Stimulated activated naive CD8-positive, alpha-beta T cell treated with anti-CD3 and anti-CD28 coated beads, Interleukin-15, amount 100 ng/mL, for 72 hours (primary cell): ENCODE measurements around the gene FANCI.

Source experiments
- ATAC-seq: fragments of 150-1000 bp; cut with Tn5 transposase; 2 replicates; pipeline ENCODE4 v1.10.0; 2021; ENCODE audit warnings: mild to moderate bottlenecking, moderate library complexity
- DNase-seq, 2 donors: peaks; one replicate each; pipeline ENCODE4 v3.0.0; 2021 to 2022
- H3K27ac Mint-ChIP-seq, 2 donors: one replicate each; pipeline ENCODE4 v1.8.0; 2022; ENCODE audit warnings: mild to moderate bottlenecking in 2 of 2, mixed read lengths in 2 of 2, moderate library complexity in 2 of 2
- H3K27me3 Mint-ChIP-seq: one replicate; pipeline ENCODE4 v1.8.0; 2022; ENCODE audit warnings: mixed read lengths
- H3K4me1 Mint-ChIP-seq: one replicate; pipeline ENCODE4 v1.8.0; 2022; ENCODE audit warnings: mild to moderate bottlenecking, mixed read lengths
- H3K4me3 Mint-ChIP-seq, 2 donors: one replicate each; pipeline ENCODE4 v1.8.0; 2022; ENCODE audit warnings: mild to moderate bottlenecking in 2 of 2, mixed read lengths in 2 of 2, moderate library complexity in 1 of 2
- H3K9me3 Mint-ChIP-seq, 2 donors: one replicate each; pipeline ENCODE4 v1.8.0; 2022; ENCODE audit warnings: mixed read lengths in 2 of 2

Gene FANCI

DNA sequence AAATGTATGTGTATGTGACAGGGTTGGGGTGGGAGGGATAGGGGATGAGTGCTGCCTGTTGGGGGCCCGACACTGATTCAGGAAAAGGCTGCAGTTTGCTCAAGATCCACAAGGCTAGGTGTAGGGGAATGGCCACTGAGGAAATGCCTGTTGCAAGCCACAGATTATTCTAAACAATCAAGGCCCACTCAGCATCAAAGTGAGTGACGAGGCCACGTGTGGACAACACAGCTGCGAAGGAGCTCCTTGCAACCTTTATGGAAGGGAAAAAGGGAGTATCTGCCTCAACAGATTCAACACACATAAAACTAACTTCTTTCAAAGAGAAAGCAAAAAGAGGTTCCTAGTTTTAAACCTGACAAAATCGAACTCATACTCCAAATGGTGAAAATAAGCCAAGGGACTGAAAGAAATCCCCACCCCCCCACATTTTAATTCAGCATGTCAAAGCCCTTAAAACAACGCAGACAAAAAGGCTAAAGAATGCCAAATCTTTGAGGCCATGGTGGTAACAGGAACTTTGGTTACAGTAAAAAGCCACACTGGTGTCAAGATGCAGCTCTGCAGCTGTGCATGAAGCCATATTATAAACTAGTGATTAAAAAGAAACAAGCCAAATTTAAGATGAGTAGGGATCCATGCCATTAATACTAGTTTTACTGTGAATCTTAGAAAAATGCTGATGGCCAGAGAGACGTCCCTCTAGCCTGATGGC lies 87.3 kb downstream of the FANCI start:
- no peak for ATAC-seq
- Mint-ChIP-seq H3K27me3 (no peaks in the 10 kb centered on the region), H3K4me1 (peaks cover 65% of the 10 kb centered on the region), H3K4me3 (peak overlapping the region; percentile 60 to 73), H3K27ac (no peak overlapping the region), H3K9me3 (peaks cover 0 to 7% of the 10 kb centered on the region in 2 donors)
- no peak for DNase-seq

- peak overlapping the region; percentile 60 to 73 for H3K4me3 Mint-ChIP-seq
These were observed 88.7 kb downstream of the FANCI start for GRCh38 chr15:89332446-89332845.

GRCh38 chr15:89333011-89333860 lies 89.5 kb downstream of the FANCI start:
- peaks cover 0 to 7% of the 10 kb centered on the region in 2 donors for H3K9me3 Mint-ChIP-seq
- DNase-seq (no peak), ATAC-seq (no peak)
- H3K27me3 Mint-ChIP-seq: no peaks in the 10 kb centered on the region
- peak overlapping the region; percentile 82 to 87 for H3K27ac Mint-ChIP-seq
- H3K4me1 Mint-ChIP-seq: peaks cover 77% of the 10 kb centered on the region
- H3K4me3 Mint-ChIP-seq: peak overlapping the region; percentile 79 to 89

More at GRCh38 chr15:89332446-89332845, 88.7 kb downstream of the FANCI start:
- Mint-ChIP-seq H3K9me3 (peaks cover 0 to 7% of the 10 kb centered on the region in 2 donors), H3K4me1 (peaks cover 69% of the 10 kb centered on the region), H3K27ac (peak overlapping the region in 1 of 2 donors; percentile 68), H3K27me3 (no peaks in the 10 kb centered on the region)
- ATAC-seq (no peak), DNase-seq (no peak)

DNA sequence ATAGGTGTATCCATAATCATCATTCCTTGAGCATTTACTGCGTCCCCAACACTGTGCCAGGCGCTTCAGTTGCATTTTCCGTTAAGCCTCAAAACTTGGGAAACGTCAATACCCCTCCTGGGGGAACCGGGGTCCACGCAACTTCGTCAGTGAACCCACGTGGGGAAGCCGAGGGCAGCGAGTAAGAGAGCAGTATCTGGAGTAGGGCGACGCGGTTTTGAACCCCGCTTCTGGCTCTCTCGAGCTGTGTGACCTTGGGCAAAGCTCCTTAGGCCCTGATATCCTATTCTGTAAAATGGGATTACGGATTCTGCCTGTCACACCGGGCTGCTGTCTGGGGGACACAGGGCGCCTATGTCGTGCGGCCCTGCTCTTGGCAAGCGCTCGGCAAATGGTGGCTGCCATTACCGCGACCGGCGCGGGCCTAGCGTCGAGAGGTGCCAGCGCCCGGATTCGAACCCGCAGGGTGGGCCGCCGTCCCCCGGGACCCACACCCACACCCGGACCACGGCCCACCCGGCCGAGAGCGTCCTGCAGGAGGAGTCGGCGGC lies 90.3 kb downstream of the FANCI start:
- no peaks in the 10 kb centered on the region for H3K27me3 Mint-ChIP-seq
- H3K4me1 Mint-ChIP-seq: peaks cover 74% of the 10 kb centered on the region
- H3K4me3 Mint-ChIP-seq: peak overlapping the region; percentile 79 to 89
- H3K9me3 Mint-ChIP-seq: peaks cover 0 to 7% of the 10 kb centered on the region in 2 donors
- DNase-seq (no peak), ATAC-seq (no peak)
- H3K27ac Mint-ChIP-seq: peak overlapping the region; percentile 82 to 87

DNA sequence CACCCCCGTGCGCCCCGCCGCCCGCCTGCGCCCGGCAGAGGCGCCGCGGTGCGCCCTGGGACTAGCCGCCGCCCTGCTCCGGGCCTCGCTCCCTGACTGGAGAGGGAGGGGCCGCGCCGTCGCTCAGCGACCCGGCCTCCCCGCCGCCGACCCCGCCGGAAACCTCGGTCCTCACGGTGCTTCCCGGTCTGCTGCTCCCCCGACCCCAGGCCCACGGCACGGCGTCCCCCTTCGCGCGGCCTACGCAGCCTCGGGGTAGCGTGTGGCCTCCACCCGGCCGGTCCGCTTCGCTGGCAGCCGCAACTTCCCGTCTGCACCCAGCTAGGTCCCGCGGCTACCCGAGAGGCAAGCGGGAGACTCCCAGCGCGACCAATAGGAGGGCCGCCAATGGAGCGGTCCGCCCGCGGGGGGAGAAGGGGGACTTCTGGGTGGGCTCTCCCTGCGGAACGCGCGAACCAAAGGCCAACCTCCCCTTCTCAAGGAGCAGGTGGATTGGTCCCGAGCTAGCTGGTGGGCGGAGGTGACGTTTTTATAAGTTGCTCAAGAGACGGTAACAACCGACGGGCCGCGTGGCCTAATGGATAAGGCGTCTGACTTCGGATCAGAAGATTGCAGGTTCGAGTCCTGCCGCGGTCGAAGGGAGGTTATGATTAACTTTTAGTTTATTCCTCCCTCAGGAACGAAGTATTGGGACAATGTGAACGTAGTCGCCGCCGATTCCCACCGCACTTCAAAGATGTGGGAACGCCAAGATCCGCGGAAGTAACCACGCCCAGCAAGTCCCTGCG lies 90.9 kb downstream of the FANCI start, which contains the start of gene POLG:
Gene POLG, minus strand, starts transcription at position 315 of the 788 bp plus-strand sequence. CDS start 1,070 bp downstream, outside the sequence.
- H3K27ac Mint-ChIP-seq: peak within 1 kb of the TSS; percentile 90 to 100
- H3K4me1 Mint-ChIP-seq: peaks cover 68% of the 10 kb centered on the region
- DNase-seq (peak; percentile 100), ATAC-seq (peak; percentile 93)
- no peaks in the 10 kb centered on the region for H3K27me3 Mint-ChIP-seq
- H3K4me3 Mint-ChIP-seq: peak within 1 kb of the TSS; percentile 79 to 89
- H3K9me3 Mint-ChIP-seq: peaks cover 0 to 7% of the 10 kb centered on the region in 2 donors

DNA sequence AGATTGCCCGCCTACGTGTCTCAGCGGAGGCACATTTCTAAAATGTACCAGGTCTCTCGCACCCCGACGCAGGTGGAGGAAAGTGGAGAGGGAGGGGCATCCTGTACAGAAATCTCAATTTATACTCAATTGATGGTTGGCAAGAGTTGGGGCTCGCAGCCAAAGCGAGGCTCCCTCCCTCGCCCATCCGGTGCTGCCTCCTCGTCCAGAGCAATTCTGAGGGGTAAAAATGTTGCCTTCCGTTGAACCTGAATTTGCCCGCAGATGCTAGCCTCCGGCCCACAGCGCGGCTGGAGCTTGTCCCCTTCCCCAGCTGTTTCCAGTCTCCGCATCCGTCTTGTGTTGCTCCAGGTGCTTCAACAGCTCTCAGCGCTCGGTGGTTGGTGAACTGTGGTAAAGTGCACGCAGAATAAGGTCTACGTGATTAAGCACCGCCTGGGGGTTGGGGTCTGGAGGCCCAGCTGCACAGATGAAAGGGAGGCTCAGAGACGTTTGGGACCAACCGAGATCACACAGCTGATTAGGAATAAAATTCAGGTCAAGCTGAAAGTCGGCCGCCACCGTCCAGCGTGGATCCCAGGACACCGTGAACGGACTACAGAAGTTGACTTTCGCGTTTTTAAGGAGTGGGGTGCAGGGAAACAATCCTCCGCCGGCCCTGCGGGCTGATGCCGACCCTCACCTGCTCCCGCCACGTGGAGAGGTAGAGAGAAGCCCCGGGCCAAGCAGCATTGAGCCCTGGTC lies 91.7 kb downstream of the FANCI start:
- peaks cover 0 to 7% of the 10 kb centered on the region in 2 donors for H3K9me3 Mint-ChIP-seq
- H3K27me3 Mint-ChIP-seq: no peaks in the 10 kb centered on the region
- ATAC-seq (peak; percentile 38), DNase-seq (no peak)
- peaks cover 60% of the 10 kb centered on the region for H3K4me1 Mint-ChIP-seq
- peak overlapping the region; percentile 90 to 100 for H3K27ac Mint-ChIP-seq
- peak overlapping the region; percentile 77 to 89 for H3K4me3 Mint-ChIP-seq

DNA sequence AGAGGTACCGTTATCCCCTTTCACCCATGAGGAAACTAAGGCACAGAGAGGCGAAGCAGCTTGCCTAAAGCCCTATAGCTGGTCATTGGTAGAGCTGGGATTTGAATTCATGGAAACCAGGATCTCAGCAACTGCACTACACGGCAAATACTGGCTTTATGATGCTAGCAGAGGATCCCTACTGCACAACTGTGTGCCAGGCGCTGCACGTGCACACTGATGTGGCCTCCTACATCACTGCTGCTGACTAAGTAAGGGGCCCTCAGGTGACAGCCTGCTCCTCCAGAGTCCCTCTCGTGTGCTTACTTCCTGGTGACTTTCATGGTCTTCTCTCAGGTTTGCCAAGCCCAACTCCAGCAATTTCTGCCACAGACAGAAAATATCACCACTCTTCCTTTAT lies 94.3 kb downstream of the FANCI start:
- Mint-ChIP-seq H3K4me3 (no peak overlapping the region), H3K27me3 (peaks cover 2% of the 10 kb centered on the region), H3K9me3 (peaks cover 0 to 7% of the 10 kb centered on the region in 2 donors), H3K4me1 (peaks cover 34% of the 10 kb centered on the region), H3K27ac (no peak overlapping the region)
- ATAC-seq (no peak), DNase-seq (no peak)

DNA sequence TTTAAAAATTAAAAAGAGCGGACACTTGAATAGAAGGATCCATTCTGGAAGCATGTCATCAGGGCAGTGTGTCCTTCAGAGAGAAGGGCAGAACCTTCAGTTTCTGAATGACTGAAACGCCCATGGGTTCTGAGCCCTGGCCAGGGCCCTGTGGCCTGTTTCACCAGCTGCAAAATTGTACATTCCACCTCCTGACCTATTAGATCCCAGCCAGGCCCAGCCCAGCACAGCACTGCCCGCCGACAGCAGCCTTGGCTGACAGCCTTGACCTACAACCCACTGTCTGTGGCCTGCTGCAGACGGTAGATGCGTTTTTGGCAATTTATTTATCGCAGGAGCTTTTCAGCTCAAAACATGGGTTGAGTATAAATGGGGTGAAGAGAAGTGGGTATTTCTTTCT lies 96.8 kb downstream of the FANCI start:
- H3K4me3 Mint-ChIP-seq: no peak overlapping the region
- ATAC-seq: no peak
- H3K27me3 Mint-ChIP-seq: peaks cover 7% of the 10 kb centered on the region
- no peak for DNase-seq
- H3K9me3 Mint-ChIP-seq: no peaks in the 10 kb centered on the region
- no peak overlapping the region for H3K27ac Mint-ChIP-seq
- H3K4me1 Mint-ChIP-seq: peaks cover 24% of the 10 kb centered on the region

- ATAC-seq (no peak), DNase-seq (no peak)
- H3K27ac Mint-ChIP-seq: no peak overlapping the region
- H3K27me3 Mint-ChIP-seq: peaks cover 14% of the 10 kb centered on the region
- no peak overlapping the region for H3K4me3 Mint-ChIP-seq
- H3K4me1 Mint-ChIP-seq: peaks cover 21% of the 10 kb centered on the region
- no peaks in the 10 kb centered on the region for H3K9me3 Mint-ChIP-seq
These were observed 97.7 kb downstream of the FANCI start for GRCh38 chr15:89341316-89342005.

DNA sequence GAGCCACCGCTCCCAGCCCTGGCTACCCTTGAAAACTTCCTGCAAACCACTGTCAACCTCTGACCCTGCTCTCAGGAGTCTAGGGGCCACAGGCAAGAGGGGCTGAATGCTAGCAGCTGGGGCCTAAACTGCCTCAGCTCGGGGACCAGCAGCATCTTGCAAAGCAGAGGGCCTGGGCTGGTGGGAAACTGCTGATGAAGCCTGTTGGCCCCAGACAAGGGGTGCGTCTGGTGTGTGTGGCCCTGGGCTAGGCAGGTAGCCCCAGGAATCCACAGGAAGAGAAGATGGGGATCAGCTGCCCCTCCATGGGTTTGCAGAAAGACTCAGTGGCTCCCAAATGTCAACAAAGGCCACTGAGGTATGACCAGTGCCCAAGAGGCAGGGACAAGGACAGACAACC lies 99.1 kb downstream of the FANCI start:
- Mint-ChIP-seq H3K27ac (no peak overlapping the region), H3K27me3 (peaks cover 22% of the 10 kb centered on the region), H3K4me3 (no peak overlapping the region), H3K4me1 (peaks cover 7% of the 10 kb centered on the region), H3K9me3 (no peaks in the 10 kb centered on the region)
- ATAC-seq (no peak), DNase-seq (no peak)

- no peak for DNase-seq
- Mint-ChIP-seq H3K4me3 (no peak overlapping the region), H3K9me3 (no peaks in the 10 kb centered on the region), H3K4me1 (no peaks in the 10 kb centered on the region), H3K27ac (no peak overlapping the region), H3K27me3 (peaks cover 33% of the 10 kb centered on the region)
- ATAC-seq: no peak
These were observed 101.5 kb downstream of the FANCI start for GRCh38 chr15:89345248-89345647.

- ATAC-seq: no peak
- H3K4me3 Mint-ChIP-seq: no peak overlapping the region
- no peak overlapping the region for H3K27ac Mint-ChIP-seq
- DNase-seq: no peak
- no peaks in the 10 kb centered on the region for H3K4me1 Mint-ChIP-seq
- peaks cover 33% of the 10 kb centered on the region for H3K27me3 Mint-ChIP-seq
- H3K9me3 Mint-ChIP-seq: no peaks in the 10 kb centered on the region
These were observed 102.9 kb downstream of the FANCI start for GRCh38 chr15:89346516-89347231.

DNA sequence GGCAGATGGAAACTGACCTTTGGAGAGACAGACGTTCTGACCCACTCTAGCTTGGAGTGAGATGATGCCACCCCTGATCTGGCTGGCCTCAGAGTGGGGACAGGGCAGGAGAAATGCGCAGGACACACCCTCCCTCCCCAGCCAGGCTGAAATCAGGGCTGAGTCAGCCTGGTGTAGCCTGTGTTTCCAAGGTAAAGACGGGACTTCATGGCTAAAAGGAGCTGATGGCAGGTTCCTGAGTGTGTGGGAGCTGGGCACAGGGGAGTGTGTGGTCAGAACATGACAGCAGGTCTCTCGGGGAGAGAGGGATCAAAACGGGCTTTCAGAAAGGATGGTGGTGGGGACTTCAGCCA lies 105.4 kb downstream of the FANCI start:
- DNase-seq: no peak
- Mint-ChIP-seq H3K4me3 (no peak overlapping the region), H3K27me3 (peaks cover 40% of the 10 kb centered on the region), H3K9me3 (no peaks in the 10 kb centered on the region), H3K4me1 (no peaks in the 10 kb centered on the region), H3K27ac (peak overlapping the region; percentile 31 to 63)
- ATAC-seq: no peak

- H3K4me3 Mint-ChIP-seq: no peak overlapping the region
- H3K4me1 Mint-ChIP-seq: no peaks in the 10 kb centered on the region
- no peak for DNase-seq
- H3K9me3 Mint-ChIP-seq: no peaks in the 10 kb centered on the region
- no peak overlapping the region for H3K27ac Mint-ChIP-seq
- H3K27me3 Mint-ChIP-seq: peaks cover 58% of the 10 kb centered on the region
- ATAC-seq: no peak
These were observed 108.7 kb downstream of the FANCI start for GRCh38 chr15:89352476-89352875.
